Measurements from ENCODE around the gene CCL15.

DNA sequence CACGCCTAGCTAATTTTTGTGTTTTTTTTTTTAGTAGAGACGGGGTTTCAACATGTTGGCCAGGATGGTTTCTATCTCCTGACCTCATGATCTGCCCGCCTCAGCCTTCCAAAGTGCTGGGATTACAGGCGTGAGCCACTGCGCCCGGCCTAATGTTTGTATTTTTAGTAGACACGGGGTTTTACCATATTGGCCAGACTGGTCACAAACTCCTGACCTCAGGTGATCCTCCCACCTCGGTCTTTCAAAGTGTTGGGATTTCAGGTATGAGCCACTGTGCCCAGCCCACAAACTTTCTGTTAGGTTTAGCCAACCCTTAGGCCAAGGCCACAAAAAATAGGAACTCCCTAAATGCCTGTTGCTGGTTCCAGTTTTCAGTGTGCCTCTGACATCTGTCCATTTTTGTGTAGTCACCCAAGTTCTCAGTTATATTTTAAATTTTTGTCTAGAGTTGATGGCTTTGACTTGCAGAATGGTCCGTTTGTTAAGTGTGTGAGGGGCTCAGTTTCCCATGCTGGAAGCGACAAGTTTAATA is 32.8 kb downstream of the CCL15 start:
- TF ChIP-seq, protein P1, sequence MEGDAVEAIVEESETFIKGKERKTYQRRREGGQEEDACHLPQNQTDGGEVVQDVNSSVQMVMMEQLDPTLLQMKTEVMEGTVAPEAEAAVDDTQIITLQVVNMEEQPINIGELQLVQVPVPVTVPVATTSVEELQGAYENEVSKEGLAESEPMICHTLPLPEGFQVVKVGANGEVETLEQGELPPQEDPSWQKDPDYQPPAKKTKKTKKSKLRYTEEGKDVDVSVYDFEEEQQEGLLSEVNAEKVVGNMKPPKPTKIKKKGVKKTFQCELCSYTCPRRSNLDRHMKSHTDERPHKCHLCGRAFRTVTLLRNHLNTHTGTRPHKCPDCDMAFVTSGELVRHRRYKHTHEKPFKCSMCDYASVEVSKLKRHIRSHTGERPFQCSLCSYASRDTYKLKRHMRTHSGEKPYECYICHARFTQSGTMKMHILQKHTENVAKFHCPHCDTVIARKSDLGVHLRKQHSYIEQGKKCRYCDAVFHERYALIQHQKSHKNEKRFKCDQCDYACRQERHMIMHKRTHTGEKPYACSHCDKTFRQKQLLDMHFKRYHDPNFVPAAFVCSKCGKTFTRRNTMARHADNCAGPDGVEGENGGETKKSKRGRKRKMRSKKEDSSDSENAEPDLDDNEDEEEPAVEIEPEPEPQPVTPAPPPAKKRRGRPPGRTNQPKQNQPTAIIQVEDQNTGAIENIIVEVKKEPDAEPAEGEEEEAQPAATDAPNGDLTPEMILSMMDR (IDR thresholded peaks at IDR 0.05), result no peak
- TF ChIP-seq POLR2A (IDR thresholded peaks at IDR 0.05), result no peak
